Measurements from ENCODE around the gene GOLGA2.

GOLGA2 gene

GRCh38 chr9:128275198-128276007, at the start of gene GOLGA2:
Gene GOLGA2 (minus strand): TSS chr9:128276007. CDS start chr9:128275976, 31 bp downstream.
- peak; percentile 62 for DNase-seq (ENCODE audit: low read depth, low spot score)

GRCh38 chr9:128324401-128324800, 48.6 kb upstream of the GOLGA2 start:
- no peak for DNase-seq (ENCODE audit: low read depth, low spot score)

- DNase-seq (ENCODE audit: low read depth, low spot score) = no peak
These were observed 48.0 kb upstream of the GOLGA2 start for GRCh38 chr9:128323791-128324190.

- DNase-seq (ENCODE audit: low read depth, low spot score) = no peak
These were observed 47.5 kb upstream of the GOLGA2 start for GRCh38 chr9:128323212-128323730.

- DNase-seq (ENCODE audit: low read depth, low spot score) = peak; percentile 96
These were observed 46.8 kb upstream of the GOLGA2 start, which contains the start of the genes COQ4 and TRUB2 for GRCh38 chr9:128322404-128323211. Gene COQ4 (plus strand): TSS chr9:128322839. CDS start chr9:128322859, 20 bp downstream. Gene TRUB2 (minus strand): TSS chr9:128322447. CDS start chr9:128322408, 39 bp downstream.

GRCh38 chr9:128321879-128322403, 46.1 kb upstream of the GOLGA2 start:
- DNase-seq (ENCODE audit: low read depth, low spot score) = no peak

- DNase-seq (ENCODE audit: low read depth, low spot score) = no peak
These were observed 45.5 kb upstream of the GOLGA2 start for GRCh38 chr9:128321343-128321742.

GRCh38 chr9:128317629-128318028, 41.8 kb upstream of the GOLGA2 start:
- DNase-seq (ENCODE audit: low read depth, low spot score) = no peak

- DNase-seq (ENCODE audit: low read depth, low spot score) = no peak
These were observed 40.6 kb upstream of the GOLGA2 start for GRCh38 chr9:128316421-128316820.

GRCh38 chr9:128314697-128315096, 38.9 kb upstream of the GOLGA2 start:
- DNase-seq (ENCODE audit: low read depth, low spot score) = no peak

- DNase-seq (ENCODE audit: low read depth, low spot score) = no peak
These were observed 34.7 kb upstream of the GOLGA2 start for GRCh38 chr9:128310461-128310860.

GRCh38 chr9:128309551-128309950, 33.7 kb upstream of the GOLGA2 start:
- DNase-seq (ENCODE audit: low read depth, low spot score) = no peak

GRCh38 chr9:128304971-128305288, 29.1 kb upstream of the GOLGA2 start:
- no peak for DNase-seq (ENCODE audit: low read depth, low spot score)

- DNase-seq (ENCODE audit: low read depth, low spot score) = no peak
These were observed 28.5 kb upstream of the GOLGA2 start for GRCh38 chr9:128304136-128304970.

GRCh38 chr9:128298535-128299482, 23.0 kb upstream of the GOLGA2 start:
- peak; percentile 90 for DNase-seq (ENCODE audit: low read depth, low spot score)

- DNase-seq (ENCODE audit: low read depth, low spot score) = no peak
These were observed 21.5 kb upstream of the GOLGA2 start for GRCh38 chr9:128297221-128297773.

GRCh38 chr9:128296340-128297220, 20.8 kb upstream of the GOLGA2 start:
- DNase-seq (ENCODE audit: low read depth, low spot score) = no peak

- DNase-seq (ENCODE audit: low read depth, low spot score) = no peak
These were observed 18.3 kb upstream of the GOLGA2 start for GRCh38 chr9:128294142-128294541.

GRCh38 chr9:128293091-128293490, 17.3 kb upstream of the GOLGA2 start:
- no peak for DNase-seq (ENCODE audit: low read depth, low spot score)

Measured in ELF-1 (cell line).